MG63 (cell line): ENCODE results near the gene AJUBA. TPM values are rescaled to one million over a fixed set of nuclear protein-coding genes. Genes with fewer than 3 reads are reported as not detected.
A peak's percentile ranks its signal among the peaks of the same experiment; 100 is the strongest.
"Not testable (repeated sequence)": the region's sequence is repeated elsewhere in the genome, so short reads cannot be mapped to it uniquely, and the experiment has no call there.

Source experiments
- DNase-seq: peaks from one replicate; pipeline ENCODE4 v3.0.0-alpha.2; 2020
- H3K27me3 ChIP-seq: fragments of 250-450 bp; sonication (Bioruptor Pico); 2 replicates; pipeline ENCODE4 v1.5.1; 2020; ENCODE audit warnings: mild to moderate bottlenecking, moderate library complexity
- H3K36me3 ChIP-seq: fragments of 250-450 bp; sonication (Bioruptor Pico); 2 replicates; pipeline ENCODE4 v1.5.1; 2020; ENCODE audit warnings: mild to moderate bottlenecking, moderate library complexity
- H3K4me3 ChIP-seq: fragments of 250-450 bp; sonication (Bioruptor Pico); 2 replicates; pipeline ENCODE4 v1.5.1; 2020; ENCODE audit warnings: mild to moderate bottlenecking, moderate library complexity
- H3K9me3 ChIP-seq: fragments of 250-450 bp; sonication (Bioruptor Pico); 2 replicates; pipeline ENCODE4 v1.5.1; 2020; ENCODE audit warnings: mild to moderate bottlenecking, moderate library complexity
- total RNA-seq: library from RNA; depleted of rRNA; stranded (reverse); fragments of >200 nt; shearing (Covaris generic); gene quantifications from 2 replicates; pipeline ENCODE4 v1.2.3, GENCODE V29; 2014; ENCODE audit warnings: low replicate concordance; rRNA removed

The AJUBA gene
- total RNA-seq, result 60.8 and 69.6 TPM in 2 replicates

GRCh38 chr14:22982477-22983245 lies at the start of gene AJUBA:
TSS of gene AJUBA (minus strand) at chr14:22982551. CDS start at chr14:22982266, 285 bp downstream.
- Histone ChIP-seq H3K36me3 (peaks cover 18% of the 10 kb centered on the region), H3K27me3 (no peaks in the 10 kb centered on the region), H3K4me3 (peak within 1 kb of the TSS; percentile 78), H3K9me3 (no peaks in the 10 kb centered on the region)
- peak; percentile 95 for DNase-seq

- H3K27me3 ChIP-seq, result no peaks in the 10 kb centered on the region
- H3K9me3 ChIP-seq, result no peaks in the 10 kb centered on the region
These were observed 48.6 kb upstream of the AJUBA start for GRCh38 chr14:23030936-23031335.

GRCh38 chr14:23028799-23029198 lies 46.4 kb upstream of the AJUBA start:
- Histone ChIP-seq H3K27me3 (no peaks in the 10 kb centered on the region), H3K9me3 (no peaks in the 10 kb centered on the region), H3K36me3 (peaks cover 42% of the 10 kb centered on the region), H3K4me3 (no peak overlapping the region)
- DNase-seq, result no peak

More at GRCh38 chr14:23030936-23031335, 48.6 kb upstream of the AJUBA start:
- Histone ChIP-seq H3K4me3 (no peak overlapping the region), H3K36me3 (peaks cover 37% of the 10 kb centered on the region)
- DNase-seq, result no peak

GRCh38 chr14:23025151-23025814 lies 42.9 kb upstream of the AJUBA start:
- H3K9me3 ChIP-seq, result no peaks in the 10 kb centered on the region
- no peaks in the 10 kb centered on the region for H3K27me3 ChIP-seq
- no peak overlapping the region for H3K4me3 ChIP-seq
- peaks cover 12% of the 10 kb centered on the region for H3K36me3 ChIP-seq
- DNase-seq, result no peak

GRCh38 chr14:23024612-23025075 lies 42.3 kb upstream of the AJUBA start:
- no peak for DNase-seq
- Histone ChIP-seq H3K27me3 (no peaks in the 10 kb centered on the region), H3K4me3 (no peak overlapping the region), H3K36me3 (peaks cover 12% of the 10 kb centered on the region), H3K9me3 (no peaks in the 10 kb centered on the region)

- H3K9me3 ChIP-seq, result no peaks in the 10 kb centered on the region
- H3K4me3 ChIP-seq, result no peak overlapping the region
- H3K36me3 ChIP-seq, result peaks cover 7% of the 10 kb centered on the region
- no peak for DNase-seq
- H3K27me3 ChIP-seq, result no peaks in the 10 kb centered on the region
These were observed 41.4 kb upstream of the AJUBA start for GRCh38 chr14:23023795-23024152.

GRCh38 chr14:23023022-23023794 lies 40.9 kb upstream of the AJUBA start:
- no peak overlapping the region for H3K4me3 ChIP-seq
- peaks cover 7% of the 10 kb centered on the region for H3K36me3 ChIP-seq
- DNase-seq, result no peak
- H3K9me3 ChIP-seq, result no peaks in the 10 kb centered on the region
- no peaks in the 10 kb centered on the region for H3K27me3 ChIP-seq

GRCh38 chr14:23021889-23022442 lies 39.6 kb upstream of the AJUBA start:
- no peak overlapping the region for H3K4me3 ChIP-seq
- H3K9me3 ChIP-seq, result no peaks in the 10 kb centered on the region
- no peaks in the 10 kb centered on the region for H3K27me3 ChIP-seq
- DNase-seq, result no peak
- H3K36me3 ChIP-seq, result peaks cover 7% of the 10 kb centered on the region

- H3K36me3 ChIP-seq, result peaks cover 7% of the 10 kb centered on the region
- DNase-seq, result no peak
- H3K4me3 ChIP-seq, result no peak overlapping the region
- no peaks in the 10 kb centered on the region for H3K9me3 ChIP-seq
- no peaks in the 10 kb centered on the region for H3K27me3 ChIP-seq
These were observed 39.1 kb upstream of the AJUBA start for GRCh38 chr14:23021434-23021833.

- Histone ChIP-seq H3K36me3 (no peaks in the 10 kb centered on the region; the same call in 1 of the 2 replicates), H3K4me3 (no peak overlapping the region), H3K9me3 (no peaks in the 10 kb centered on the region), H3K27me3 (no peaks in the 10 kb centered on the region)
- DNase-seq, result no peak
These were observed 38.1 kb upstream of the AJUBA start for GRCh38 chr14:23020143-23021128.

- no peak for DNase-seq
- Histone ChIP-seq H3K27me3 (no peaks in the 10 kb centered on the region), H3K4me3 (no peak overlapping the region), H3K9me3 (no peaks in the 10 kb centered on the region), H3K36me3 (no peaks in the 10 kb centered on the region)
These were observed 35.8 kb upstream of the AJUBA start for GRCh38 chr14:23018107-23018506.

- Histone ChIP-seq H3K27me3 (no peaks in the 10 kb centered on the region), H3K4me3 (no peak overlapping the region), H3K36me3 (no peaks in the 10 kb centered on the region), H3K9me3 (no peaks in the 10 kb centered on the region)
- no peak for DNase-seq
These were observed 34.7 kb upstream of the AJUBA start for GRCh38 chr14:23017091-23017490.

GRCh38 chr14:23015618-23016017 lies 33.3 kb upstream of the AJUBA start:
- Histone ChIP-seq H3K9me3 (no peaks in the 10 kb centered on the region), H3K4me3 (no peak overlapping the region), H3K36me3 (no peaks in the 10 kb centered on the region), H3K27me3 (no peaks in the 10 kb centered on the region)
- DNase-seq, result no peak

- H3K36me3 ChIP-seq, H3K9me3 ChIP-seq, H3K4me3 ChIP-seq, DNase-seq, H3K27me3 ChIP-seq: not testable (repeated sequence)
These were observed 31.4 kb upstream of the AJUBA start for GRCh38 chr14:23013749-23014054.

- no peaks in the 10 kb centered on the region for H3K9me3 ChIP-seq
- no peak for DNase-seq
These were observed 30.9 kb upstream of the AJUBA start for GRCh38 chr14:23013054-23013748.

More at GRCh38 chr14:23013054-23013748, 30.9 kb upstream of the AJUBA start:
- H3K27me3 ChIP-seq, result no peaks in the 10 kb centered on the region
- H3K4me3 ChIP-seq, result no peak overlapping the region
- H3K36me3 ChIP-seq, result no peaks in the 10 kb centered on the region
